ENCODE measurements around the gene C16orf78.
"Not testable (repeated sequence)": the region's sequence is repeated elsewhere in the genome, so short reads cannot be mapped to it uniquely, and the experiment has no call there.

C16orf78 gene

GRCh38 chr16:49356728-49357488 lies 16.7 kb upstream of the C16orf78 start:
- H3K9ac ChIP-seq, result no peak overlapping the region
- H3K4me3 ChIP-seq (ENCODE audit: low read depth, low read length), result no peak overlapping the region
- no peak overlapping the region for H3K27ac ChIP-seq
- no peaks in the 10 kb centered on the region for H3K36me3 ChIP-seq (ENCODE audit: control insufficient read depth, insufficient read depth, low read length)
- H3K27me3 ChIP-seq (ENCODE audit: control insufficient read depth, insufficient read depth, low read length), result no peaks in the 10 kb centered on the region
- no peaks in the 10 kb centered on the region for H3K9me3 ChIP-seq (ENCODE audit: control insufficient read depth, low read length)
- no peaks in the 10 kb centered on the region for H3K79me2 ChIP-seq
- no peak overlapping the region for H3K4me2 ChIP-seq (ENCODE audit: low read length)
- TF ChIP-seq CTCF (IDR thresholded peaks at IDR 0.05), result no peak
- H2AFZ ChIP-seq, result no peak overlapping the region
- H3K4me1 ChIP-seq, result no peaks in the 10 kb centered on the region

GRCh38 chr16:49359591-49359990 lies 14.0 kb upstream of the C16orf78 start:
- no peak overlapping the region for H2AFZ ChIP-seq
- H3K4me1 ChIP-seq, result no peaks in the 10 kb centered on the region
- H3K27ac ChIP-seq, result no peak overlapping the region
- no peak overlapping the region for H3K9ac ChIP-seq
- H3K9me3 ChIP-seq (ENCODE audit: control insufficient read depth, low read length), result no peaks in the 10 kb centered on the region
- no peaks in the 10 kb centered on the region for H3K79me2 ChIP-seq
- no peaks in the 10 kb centered on the region for H3K27me3 ChIP-seq (ENCODE audit: control insufficient read depth, insufficient read depth, low read length)
- no peak overlapping the region for H3K4me3 ChIP-seq (ENCODE audit: low read depth, low read length)
- no peaks in the 10 kb centered on the region for H3K36me3 ChIP-seq (ENCODE audit: control insufficient read depth, insufficient read depth, low read length)
- TF ChIP-seq CTCF (IDR thresholded peaks at IDR 0.05), result no peak
- H3K4me2 ChIP-seq (ENCODE audit: low read length), result no peak overlapping the region

GRCh38 chr16:49361731-49362130 lies 11.9 kb upstream of the C16orf78 start:
- not testable (repeated sequence) for H3K4me1 ChIP-seq; H3K27ac ChIP-seq; H3K9ac ChIP-seq; H3K4me3 ChIP-seq (ENCODE audit: low read depth, low read length); H3K36me3 ChIP-seq (ENCODE audit: control insufficient read depth, insufficient read depth, low read length); H3K79me2 ChIP-seq; H3K9me3 ChIP-seq (ENCODE audit: control insufficient read depth, low read length); H2AFZ ChIP-seq; H3K27me3 ChIP-seq (ENCODE audit: control insufficient read depth, insufficient read depth, low read length); H3K4me2 ChIP-seq (ENCODE audit: low read length)

GRCh38 chr16:49362230-49362629 lies 11.4 kb upstream of the C16orf78 start:
- Histone ChIP-seq H2AFZ (no peak overlapping the region), H3K79me2 (no peaks in the 10 kb centered on the region), H3K27ac (no peak overlapping the region), H3K4me3 (ENCODE audit: low read depth, low read length) (no peak overlapping the region), H3K4me2 (ENCODE audit: low read length) (no peak overlapping the region), H3K9ac (no peak overlapping the region), H3K36me3 (ENCODE audit: control insufficient read depth, insufficient read depth, low read length) (no peaks in the 10 kb centered on the region), H3K4me1 (peaks cover 6% of the 10 kb centered on the region), H3K27me3 (ENCODE audit: control insufficient read depth, insufficient read depth, low read length) (no peaks in the 10 kb centered on the region), H3K9me3 (ENCODE audit: control insufficient read depth, low read length) (no peaks in the 10 kb centered on the region)
- TF ChIP-seq CTCF (IDR thresholded peaks at IDR 0.05), result no peak

- Histone ChIP-seq H3K9me3 (ENCODE audit: control insufficient read depth, low read length) (no peaks in the 10 kb centered on the region), H3K79me2 (no peaks in the 10 kb centered on the region), H2AFZ (no peak overlapping the region), H3K4me1 (peaks cover 6% of the 10 kb centered on the region), H3K27me3 (ENCODE audit: control insufficient read depth, insufficient read depth, low read length) (no peaks in the 10 kb centered on the region), H3K4me3 (ENCODE audit: low read depth, low read length) (no peak overlapping the region), H3K36me3 (ENCODE audit: control insufficient read depth, insufficient read depth, low read length) (no peaks in the 10 kb centered on the region), H3K9ac (no peak overlapping the region), H3K27ac (no peak overlapping the region), H3K4me2 (ENCODE audit: low read length) (no peak overlapping the region)
- TF ChIP-seq CTCF (IDR thresholded peaks at IDR 0.05), result no peak
Measured at GRCh38 chr16:49365711-49366509, 7.7 kb upstream of the C16orf78 start.
